KG1 (cell line): Measurements from ENCODE around the gene VSX2.

Experiments
- DNase-seq: peaks from one replicate; lab custom pipeline; 2025; lab: John Stamatoyannopoulos, UW

VSX2 gene

GRCh38 chr14:74238974-74239847 lies at the start of gene VSX2:
VSX2 (plus strand) TSS chr14:74239449; CDS start chr14:74239562, 113 bp downstream.
- no peak for DNase-seq

- DNase-seq: no peak
Observed at GRCh38 chr14:74190927-74191575, 48.2 kb upstream of the VSX2 start.

- no peak for DNase-seq
Observed at GRCh38 chr14:74194506-74195274, 44.6 kb upstream of the VSX2 start.

GRCh38 chr14:74195623-74196022 lies 43.6 kb upstream of the VSX2 start:
- no peak for DNase-seq

- DNase-seq: no peak
Observed at GRCh38 chr14:74198441-74199234, 40.6 kb upstream of the VSX2 start.

- DNase-seq: no peak
Observed at GRCh38 chr14:74202113-74202512, 37.1 kb upstream of the VSX2 start.

- no peak for DNase-seq
Observed at GRCh38 chr14:74203639-74204038, 35.6 kb upstream of the VSX2 start.

GRCh38 chr14:74204491-74204890 lies 34.8 kb upstream of the VSX2 start:
- DNase-seq: no peak

- no peak for DNase-seq
Observed at GRCh38 chr14:74205882-74206281, 33.4 kb upstream of the VSX2 start.

GRCh38 chr14:74207943-74208342 lies 31.3 kb upstream of the VSX2 start:
- DNase-seq: no peak

- DNase-seq: no peak
Observed at GRCh38 chr14:74208642-74209041, 30.6 kb upstream of the VSX2 start.

GRCh38 chr14:74211945-74212580 lies 27.2 kb upstream of the VSX2 start:
- no peak for DNase-seq

- DNase-seq: no peak
Observed at GRCh38 chr14:74213907-74214803, 25.1 kb upstream of the VSX2 start.

- no peak for DNase-seq
Observed at GRCh38 chr14:74216671-74217070, 22.6 kb upstream of the VSX2 start.

GRCh38 chr14:74217672-74218448 lies 21.4 kb upstream of the VSX2 start:
- DNase-seq: peak; percentile 11

- no peak for DNase-seq
Observed at GRCh38 chr14:74218462-74218861, 20.8 kb upstream of the VSX2 start.

GRCh38 chr14:74219277-74220205 lies 19.7 kb upstream of the VSX2 start:
- no peak for DNase-seq

- no peak for DNase-seq
Observed at GRCh38 chr14:74220991-74221390, 18.3 kb upstream of the VSX2 start.
